Urinary bladder (tissue), 4 donors: ENCODE results near the gene WDR72. TPM values are rescaled to one million over a fixed set of nuclear protein-coding genes. Genes with fewer than 3 reads are reported as not detected.

Source experiments
- DNase-seq: peaks from one replicate; pipeline ENCODE4 v3.0.0-alpha.2; 2015; ENCODE audit errors: extremely low spot score
- H3K27ac ChIP-seq: one replicate; pipeline ENCODE4 v1.5.1; 2013; ENCODE audit warnings: low read depth, mild to moderate bottlenecking, moderate library complexity
- H3K36me3 ChIP-seq: one replicate; pipeline ENCODE4 v1.6.1; 2013; ENCODE audit warnings: mild to moderate bottlenecking, moderate library complexity; ENCODE audit not compliant: insufficient read depth
- H3K4me1 ChIP-seq: one replicate; pipeline ENCODE4 v1.6.1; 2013; ENCODE audit warnings: mild to moderate bottlenecking, moderate library complexity; ENCODE audit not compliant: insufficient read depth
- H3K4me3 ChIP-seq: one replicate; pipeline ENCODE4 v1.5.1; 2013; ENCODE audit warnings: low read depth, low read length
- WGBS: extraction: QIAGEN DNeasy Blood & Tissue Kit; methylation state at CpG from one replicate; pipeline ENCODE4 v1.1.7; 2013; 5-methylcytosine and 5-hydroxymethylcytosine counted together
- polyA plus RNA-seq: library from polyadenylated mRNA; stranded (reverse); fragments of 200-250 nt; gene quantifications from one replicate; pipeline ENCODE4 v1.2.3, GENCODE V29; 2013
- small RNA-seq: library from RNA; depleted of rRNA; stranded (forward); fragments of <200 nt; gene quantifications from one replicate; pipeline ENCODE3, GENCODE V24; 2014
- total RNA-seq: library from RNA; depleted of rRNA; stranded (reverse); fragments of >200 nt; gene quantifications from one replicate; pipeline ENCODE4 v1.2.3, GENCODE V29; 2014
- donor health status: healthy with polysubstance abuse.
- donor health status: healthy.

The WDR72 gene
- total and polyA plus RNA-seq, 2 donors = 0.10 to 0.16 TPM

- H3K36me3 ChIP-seq = no peaks in the 10 kb centered on the region
- no peak overlapping the region for H3K4me3 ChIP-seq
- H3K4me1 ChIP-seq = no peaks in the 10 kb centered on the region
- DNase-seq = no peak
- 83% methylated on average over 4 of the region's 4 CpGs for whole genome bisulfite sequencing
- no peak overlapping the region for H3K27ac ChIP-seq
Measured at GRCh38 chr15:53470743-53471142, 288.7 kb downstream of the WDR72 start.

GRCh38 chr15:53469422-53469821, 290.0 kb downstream of the WDR72 start:
- Histone ChIP-seq H3K4me3 (no peak overlapping the region), H3K4me1 (no peaks in the 10 kb centered on the region), H3K27ac (no peak overlapping the region), H3K36me3 (no peaks in the 10 kb centered on the region)
- no peak for DNase-seq
- WGBS = 91% methylated on average over 2 of the region's 2 CpGs

Small RNA genes lying within 50 kb of the gene (small RNA-seq; reads per million reads assigned to genes)
- gene RNU2-53P = not detected
- not detected for gene RNU6-449P

Other genes with a start within 250 kb of the WDR72 start
- 9.9 TPM for gene UNC13C, start 218.8 kb upstream of the WDR72 start, total RNA-seq
- 0.04 TPM for gene UNC13C, start 218.8 kb upstream of the WDR72 start, polyA plus RNA-seq